H1 (cell line): Measurements from ENCODE around the gene LCE7A. TPM values are rescaled to one million over a fixed set of nuclear protein-coding genes. Genes with fewer than 3 reads are reported as not detected.

ENCODE experiments used
- ATF2 ChIP-seq: IDR thresholded peaks from 2 replicates; pipeline ENCODE4 v1.6.1; 2012; ENCODE audit warnings: low read length, inconsistent platforms
- CHD7 ChIP-seq: fragments of 300-600 bp; sonication (generic); IDR thresholded peaks from 2 replicates; pipeline ENCODE4 v1.7.1; 2012; ENCODE audit warnings: low read length, moderate library complexity, mild to moderate bottlenecking, inconsistent platforms; ENCODE audit not compliant: insufficient replicate concordance
- EGR1 ChIP-seq: IDR thresholded peaks from 2 replicates; pipeline ENCODE4 v1.6.1; 2011; ENCODE audit warnings: low read depth, low read length, borderline replicate concordance
- MAX ChIP-seq: IDR thresholded peaks from 2 replicates; pipeline ENCODE4 v1.6.1; 2012; ENCODE audit warnings: inconsistent platforms
- PHF8 ChIP-seq: fragments of 200-600 bp; sonication (generic); conservative IDR thresholded peaks from 2 replicates; pipeline ENCODE4 v1.7.1; 2012; ENCODE audit warnings: low read depth, mild to moderate bottlenecking, inconsistent platforms, low read length, moderate library complexity
- SRF ChIP-seq: IDR thresholded peaks from 2 replicates; pipeline ENCODE4 v1.6.1; 2011; ENCODE audit warnings: mild to moderate bottlenecking, low read depth, low read length, moderate library complexity
- TCF12 ChIP-seq: IDR thresholded peaks from 2 replicates; pipeline ENCODE4 v1.6.1; 2011; ENCODE audit warnings: low read depth, mild to moderate bottlenecking, low read length
- polyA plus RNA-seq, 7 experiments: library from polyadenylated mRNA; depleted of rRNA in 3 of 7; stranded (reverse) in 5 of 7; unstranded in 2 of 7; fragments of >200 nt in 5 of 7; fragments of 200-250 nt in 2 of 7; gene quantifications; 1 replicate in 5 of 7; 2 replicates in 1 of 7; 4 replicates in 1 of 7; pipeline versions ENCODE4 v1.2.1 to v1.2.3, GENCODE V29; 2011 to 2013; ENCODE audit warnings: missing spikeins in 2 of 7, mixed read lengths in 2 of 7
- total RNA-seq: library from RNA; stranded (reverse); fragmentation: NEBNext Ultra II Directional; extraction: Animal tissue kit (Norgen Biotek cat#: 25700); gene quantifications from 2 replicates; pipeline ENCODE4 v1.2.1, GENCODE V29; 2021

The LCE7A gene
- total and polyA plus RNA-seq, 2 of the 8 experiments (the other 6 are each of a cell fraction or from before 2014, with no cell fraction given) = not detected

- TF ChIP-seq CHD7 = no peak
- no peak for TF ChIP-seq PHF8
- TF ChIP-seq EGR1 = no peak
- no peak for TF ChIP-seq SRF
- TF ChIP-seq TCF12 = no peak
- no peak for TF ChIP-seq MAX
- TF ChIP-seq ATF2 = no peak
Observed at GRCh38 chr1:152907686-152908601, 48.1 kb downstream of the LCE7A start, which contains the start of gene IVL (continued).
